Measurements from ENCODE around the gene STX8. TPM values are rescaled to one million over a fixed set of nuclear protein-coding genes. Genes with fewer than 3 reads are reported as not detected.

The STX8 gene
- total RNA-seq, 1 donor from 2014 or later, result 57.8 TPM

GRCh38 chr17:9274973-9275372 is 300.6 kb downstream of the STX8 start:
- H3K4me1 ChIP-seq, result no peaks in the 10 kb centered on the region
- ATAC-seq (no peak), DNase-seq (no peak)
- no peak overlapping the region for H3K27ac ChIP-seq
- TF ChIP-seq CTCF (IDR thresholded peaks at IDR 0.05), result no peak
- H3K36me3 ChIP-seq, result no peaks in the 10 kb centered on the region
- H3K27me3 ChIP-seq (ENCODE audit: low read depth), result no peaks in the 10 kb centered on the region
- no peak overlapping the region for H3K4me3 ChIP-seq
- no peaks in the 10 kb centered on the region for H3K9me3 ChIP-seq
- intact Hi-C loops (cut with DNase I), result no loop called here

GRCh38 chr17:9273428-9274391 is 301.9 kb downstream of the STX8 start:
- Histone ChIP-seq H3K9me3 (no peaks in the 10 kb centered on the region), H3K27me3 (ENCODE audit: low read depth) (no peaks in the 10 kb centered on the region), H3K36me3 (no peaks in the 10 kb centered on the region), H3K27ac (no peak overlapping the region), H3K4me3 (no peak overlapping the region), H3K4me1 (no peaks in the 10 kb centered on the region)
- no peak for DNase-seq
- peak in 1 of 2 donors; percentile 28 for ATAC-seq
- no peak for TF ChIP-seq CTCF (IDR thresholded peaks at IDR 0.05)
- intact Hi-C loops (cut with DNase I), result no loop called here

- Histone ChIP-seq H3K27ac (no peak overlapping the region), H3K4me3 (no peak overlapping the region), H3K27me3 (ENCODE audit: low read depth) (no peaks in the 10 kb centered on the region), H3K36me3 (no peaks in the 10 kb centered on the region), H3K9me3 (no peaks in the 10 kb centered on the region), H3K4me1 (no peaks in the 10 kb centered on the region)
- intact Hi-C loops (cut with DNase I), result no loop called here
- DNase-seq (no peak), ATAC-seq (no peak)
- no peak for TF ChIP-seq CTCF (IDR thresholded peaks at IDR 0.05)
Measured at GRCh38 chr17:9272501-9273200, 303.0 kb downstream of the STX8 start.

GRCh38 chr17:9271989-9272388 is 303.6 kb downstream of the STX8 start:
- Histone ChIP-seq H3K27ac (no peak overlapping the region), H3K27me3 (ENCODE audit: low read depth) (no peaks in the 10 kb centered on the region), H3K4me1 (no peaks in the 10 kb centered on the region), H3K36me3 (no peaks in the 10 kb centered on the region), H3K4me3 (no peak overlapping the region), H3K9me3 (no peaks in the 10 kb centered on the region)
- intact Hi-C loops (cut with DNase I), result no loop called here
- TF ChIP-seq CTCF (IDR thresholded peaks at IDR 0.05), result no peak
- DNase-seq (no peak), ATAC-seq (no peak)

GRCh38 chr17:9270921-9271320 is 304.7 kb downstream of the STX8 start:
- DNase-seq, result no peak
- H3K27me3 ChIP-seq (ENCODE audit: low read depth), result no peaks in the 10 kb centered on the region
- no peak for TF ChIP-seq CTCF (IDR thresholded peaks at IDR 0.05)
- no peak overlapping the region for H3K4me3 ChIP-seq
- no peaks in the 10 kb centered on the region for H3K4me1 ChIP-seq
- intact Hi-C loops (cut with DNase I), result no loop called here
- no peaks in the 10 kb centered on the region for H3K9me3 ChIP-seq
- no peak overlapping the region for H3K27ac ChIP-seq
- H3K36me3 ChIP-seq, result no peaks in the 10 kb centered on the region
- no peak for ATAC-seq

Data from lower lobe of right lung (tissue), 2 donors.